AML-193 (cell line): ENCODE measurements around the gene IQSEC1.

Experiments
- DNase-seq, 2 experiments: peaks; one replicate each; lab custom pipeline; 2025; lab: John Stamatoyannopoulos, UW

Gene IQSEC1

DNA sequence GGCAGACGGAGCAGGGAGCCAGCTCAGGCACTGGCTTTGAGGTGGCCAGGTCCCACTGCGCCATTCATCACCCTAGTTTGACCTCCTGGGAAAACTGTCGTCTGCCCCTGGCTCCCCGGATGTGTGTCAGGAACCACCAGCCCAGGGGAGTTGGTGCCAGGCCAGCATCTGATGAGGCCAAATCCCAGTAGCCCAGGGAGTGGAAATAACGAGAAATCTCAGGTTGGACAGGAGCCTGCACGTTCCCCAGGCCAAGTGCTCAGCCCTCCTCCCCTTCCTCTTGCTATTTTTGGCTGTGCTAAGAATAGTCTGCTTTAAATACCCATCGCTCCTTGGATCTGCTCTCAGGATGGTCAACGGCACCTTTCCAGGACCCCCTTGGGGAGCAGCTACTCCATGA lies 138.8 kb downstream of the IQSEC1 start:
- DNase-seq: no peak

DNA sequence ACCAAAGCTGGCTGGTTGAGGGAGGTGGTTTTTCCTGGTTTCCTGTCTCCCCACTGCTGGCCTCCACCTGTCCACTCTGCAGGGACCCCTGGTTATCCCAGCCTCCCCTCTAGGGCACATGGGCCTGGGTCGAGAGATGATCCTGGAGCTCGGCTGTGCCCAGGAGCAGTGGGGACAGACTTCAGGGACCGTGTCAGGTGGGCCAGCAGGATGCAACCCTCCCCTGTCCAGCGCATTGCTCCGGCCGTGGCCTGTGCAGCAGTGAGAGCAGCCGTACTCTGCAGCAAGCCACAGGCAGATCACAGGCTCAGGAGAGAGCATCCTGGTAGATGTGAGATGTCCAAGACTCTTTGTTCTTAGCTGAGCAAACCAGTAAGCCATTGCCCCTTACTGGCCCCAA lies 139.3 kb downstream of the IQSEC1 start:
- no peak for DNase-seq

DNA sequence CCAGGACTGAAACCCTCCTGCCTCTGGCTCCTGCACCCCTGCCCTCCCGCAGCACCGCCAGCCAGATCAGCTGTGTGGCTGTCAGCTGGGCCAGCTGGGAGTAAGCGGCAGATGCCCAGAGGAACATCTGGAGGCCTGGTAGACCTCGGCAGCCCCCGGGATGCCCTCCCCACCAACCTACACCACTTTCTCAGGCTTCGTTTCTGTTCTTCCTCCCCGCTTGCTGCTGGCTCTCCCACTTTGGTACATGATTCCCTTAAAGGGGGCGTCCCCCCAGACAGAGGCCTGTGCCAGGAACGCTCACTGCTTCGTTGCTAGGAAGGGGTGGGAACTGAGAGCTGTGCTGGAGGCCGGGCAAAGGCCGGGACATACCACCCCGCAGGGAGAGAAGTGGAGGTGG lies 140.5 kb downstream of the IQSEC1 start:
- no peak for DNase-seq

DNA sequence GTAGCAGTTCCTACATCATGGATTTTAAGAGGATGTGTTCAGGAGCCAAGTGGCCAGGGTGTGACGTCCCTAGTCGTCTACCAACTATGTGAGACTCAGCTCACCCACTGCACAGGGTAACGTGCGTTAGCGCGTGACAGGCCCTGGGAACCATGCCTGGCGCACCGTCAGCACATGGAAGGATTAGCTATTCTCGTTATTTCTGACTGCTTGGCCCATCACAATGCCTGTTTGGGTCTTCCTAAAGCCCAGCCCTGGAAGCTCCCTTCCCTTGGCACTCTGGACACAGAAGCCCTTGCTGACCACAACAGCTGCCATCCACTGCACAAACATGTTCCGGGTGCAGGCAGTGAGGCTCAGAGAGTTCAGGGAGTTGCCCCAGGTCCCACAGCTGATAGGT lies 140.9 kb downstream of the IQSEC1 start:
- no peak for DNase-seq

DNA sequence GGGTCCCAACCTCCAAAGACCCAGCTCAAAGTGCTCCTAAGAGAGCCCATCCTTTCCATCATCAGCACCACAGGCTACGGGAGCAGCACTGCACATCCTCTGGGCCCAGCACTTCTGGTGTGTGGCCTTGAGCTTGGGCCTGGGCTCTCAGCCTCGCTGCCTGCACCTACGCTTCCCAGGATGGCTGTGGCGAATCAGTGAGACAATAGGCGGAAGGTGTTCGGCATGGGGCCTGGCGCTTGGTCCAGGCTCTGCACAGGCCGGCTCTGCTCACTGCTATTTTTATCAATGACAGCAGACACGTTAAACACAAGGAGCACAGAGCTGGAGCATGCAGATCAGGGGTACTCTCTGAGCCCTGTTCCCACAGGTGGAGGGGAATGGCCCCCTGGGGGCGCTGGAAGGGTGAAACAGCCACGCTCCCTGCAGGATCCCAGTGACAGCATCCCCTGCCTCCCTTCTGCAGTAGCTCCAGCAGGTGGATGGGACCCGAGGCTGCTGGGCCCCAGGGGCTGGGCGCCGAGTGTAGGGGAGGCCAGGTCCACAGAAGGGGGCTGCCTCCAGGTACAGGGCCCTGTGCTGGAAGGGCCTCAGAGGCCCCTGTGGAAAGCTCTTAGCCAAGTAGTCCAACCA lies 141.8 kb downstream of the IQSEC1 start:
- DNase-seq: no peak

DNA sequence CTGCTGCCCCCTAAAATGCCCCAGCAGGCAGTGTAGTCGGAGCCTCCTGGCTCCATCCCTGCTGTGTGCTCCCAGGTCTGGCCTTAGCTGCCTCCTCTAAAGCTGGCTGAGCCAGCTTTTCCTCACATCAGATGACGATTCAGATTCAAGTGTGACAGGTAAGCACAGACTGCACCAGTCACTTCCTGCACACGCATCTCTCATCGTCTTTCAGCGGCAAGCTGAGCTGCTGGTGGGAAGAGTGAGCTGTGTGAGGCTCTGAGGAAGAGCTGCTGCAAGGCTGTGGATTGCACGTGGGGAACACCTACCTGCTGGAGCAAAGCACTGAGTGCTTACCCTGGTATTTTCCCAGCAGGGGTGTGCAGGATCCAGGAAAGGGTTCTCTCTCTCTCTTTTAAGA lies 143.4 kb downstream of the IQSEC1 start:
- no peak for DNase-seq

DNA sequence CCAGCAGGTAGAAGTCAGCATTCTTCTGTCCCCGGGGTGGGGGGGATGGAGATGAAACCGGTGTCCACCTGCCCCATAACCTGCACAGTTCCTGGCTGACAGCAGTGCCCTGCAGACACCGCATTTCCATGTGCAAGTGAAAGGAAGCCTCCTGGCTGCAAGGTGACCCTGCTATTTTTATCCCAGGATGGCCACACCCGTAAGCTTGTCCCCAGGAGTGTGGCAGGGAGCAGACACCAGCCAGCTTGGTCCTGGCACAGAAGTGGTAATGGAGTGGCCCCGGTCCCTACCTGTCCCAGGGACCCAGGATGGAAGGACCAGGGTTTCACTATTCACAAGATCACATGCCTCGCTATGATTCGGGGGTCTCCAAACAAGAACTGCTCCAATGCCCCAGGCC lies 146.6 kb downstream of the IQSEC1 start:
- DNase-seq: no peak

DNA sequence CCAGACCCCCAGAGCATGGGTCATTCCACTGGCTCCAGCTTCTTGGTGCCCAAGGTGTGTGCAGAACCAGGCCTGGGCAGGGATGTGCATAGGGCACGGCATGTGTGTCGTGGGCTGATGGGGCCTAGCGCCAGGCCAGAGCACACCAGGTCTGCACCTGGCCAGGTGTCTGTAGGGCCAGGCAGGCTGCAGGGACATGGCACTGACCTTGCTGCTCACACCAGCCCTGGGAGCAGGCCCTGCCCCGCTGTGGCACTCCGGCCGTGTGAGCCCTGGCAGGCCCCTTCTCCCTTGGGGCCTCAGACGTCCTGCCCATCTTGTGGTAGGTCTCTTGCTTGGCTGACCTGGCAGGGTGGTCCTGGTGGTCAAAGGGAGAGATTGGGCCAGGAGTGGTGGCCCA lies 147.6 kb downstream of the IQSEC1 start:
- DNase-seq: no peak

DNA sequence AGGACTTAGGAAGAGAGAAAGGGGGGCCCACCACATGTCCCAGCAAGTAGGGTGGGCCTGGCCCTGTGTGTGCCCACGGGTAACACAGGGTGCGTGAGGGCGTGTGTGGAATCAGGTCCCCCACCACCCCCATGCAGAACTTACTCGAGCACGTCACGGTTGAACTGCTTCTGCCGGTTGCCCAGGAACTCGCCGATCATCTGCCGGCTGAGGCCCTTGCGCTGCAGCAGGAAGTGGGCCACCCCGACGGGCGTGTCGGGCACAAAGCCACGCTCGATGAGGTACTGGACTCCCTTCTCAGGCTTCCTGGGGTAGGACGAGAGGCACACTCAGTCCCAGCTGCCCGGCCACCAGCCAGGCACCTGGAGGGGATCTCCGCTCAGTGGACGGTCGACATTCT lies 148.8 kb downstream of the IQSEC1 start:
- DNase-seq: no peak

DNA sequence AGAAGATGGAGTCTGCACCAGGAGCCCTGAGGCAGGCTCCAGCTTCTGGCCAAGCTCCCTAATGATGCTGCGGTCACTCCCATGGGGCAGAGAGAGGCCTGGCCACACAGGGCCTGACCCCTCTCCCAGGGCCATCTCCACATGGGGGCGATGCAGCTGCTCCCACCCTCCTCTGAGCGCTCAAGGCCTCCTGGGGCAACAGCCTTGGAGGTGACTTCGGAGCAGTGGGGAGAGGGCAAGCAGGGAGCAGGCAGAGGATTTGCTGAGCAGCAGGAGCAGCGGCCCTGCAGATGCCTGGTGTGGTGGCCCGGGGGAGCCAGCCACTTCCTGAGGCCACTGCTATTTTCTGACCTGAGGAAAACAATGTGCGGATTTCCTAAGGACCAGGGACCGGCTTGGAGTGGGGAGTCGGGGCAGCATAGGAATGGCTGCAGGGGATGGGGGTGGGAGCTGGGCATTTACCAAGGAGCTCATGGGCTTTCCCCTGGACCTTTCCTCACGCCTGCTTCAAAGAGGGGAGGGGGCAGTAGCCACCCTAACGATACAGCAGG lies 150.3 kb downstream of the IQSEC1 start:
- no peak for DNase-seq

DNA sequence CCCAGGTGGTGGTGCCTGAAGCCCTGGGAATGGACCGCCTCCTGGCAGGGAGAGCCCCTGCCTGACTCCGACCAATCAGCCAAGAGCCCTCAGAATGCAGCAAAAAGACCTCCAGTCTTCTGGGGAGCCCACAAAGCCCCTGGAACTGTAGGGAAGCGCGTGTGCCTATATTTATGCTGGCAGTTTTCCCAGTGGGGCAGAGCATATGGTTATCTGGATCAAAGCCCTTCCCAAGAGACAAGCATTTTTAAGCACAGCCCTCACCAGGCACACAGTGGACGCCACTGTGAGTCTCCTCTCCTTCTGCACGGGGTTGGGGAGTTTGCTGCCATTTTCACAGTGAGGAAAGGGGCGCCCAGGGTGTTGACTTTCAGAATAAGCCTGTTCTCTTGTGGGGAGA lies 150.9 kb downstream of the IQSEC1 start:
- no peak for DNase-seq

DNA sequence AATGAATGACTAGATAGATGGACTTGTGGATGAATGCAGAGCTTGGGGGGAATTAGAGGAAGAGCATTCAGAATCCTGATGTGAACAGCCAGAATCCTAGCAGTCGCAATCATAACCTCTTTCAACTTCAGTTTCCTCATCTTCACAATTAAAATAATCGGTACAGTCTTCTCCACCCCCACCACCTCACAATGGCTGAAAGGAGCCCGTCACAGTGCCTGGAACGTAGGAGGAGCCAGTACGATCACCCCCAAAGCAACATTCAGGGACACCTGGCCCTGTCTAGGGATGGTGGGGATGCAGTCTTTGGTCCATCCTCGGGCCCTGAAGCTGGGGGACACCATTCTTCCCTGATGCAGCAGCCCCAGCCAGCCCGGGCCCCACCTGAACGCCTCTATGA lies 151.5 kb downstream of the IQSEC1 start:
- DNase-seq: no peak

DNA sequence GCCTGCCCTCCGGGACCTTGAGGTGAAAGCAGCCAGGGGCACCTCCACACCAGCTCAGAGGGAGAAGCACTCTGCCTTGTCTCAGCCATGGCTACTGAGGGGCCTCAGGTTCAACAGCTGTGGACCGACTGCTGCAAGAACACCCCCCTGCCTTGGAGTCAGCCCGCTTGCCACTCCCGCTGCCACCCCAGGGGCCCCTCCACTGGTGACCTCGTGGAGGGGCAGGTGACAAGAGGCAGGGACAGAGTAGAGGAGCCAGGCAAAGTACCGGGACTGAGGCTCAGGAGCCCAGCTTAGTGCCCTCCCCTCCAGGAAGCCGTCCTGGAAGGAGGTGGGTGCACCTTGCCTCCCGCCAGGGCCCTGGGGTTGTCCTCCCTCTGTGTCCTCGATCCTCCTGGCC lies 152.3 kb downstream of the IQSEC1 start:
- DNase-seq: no peak

DNA sequence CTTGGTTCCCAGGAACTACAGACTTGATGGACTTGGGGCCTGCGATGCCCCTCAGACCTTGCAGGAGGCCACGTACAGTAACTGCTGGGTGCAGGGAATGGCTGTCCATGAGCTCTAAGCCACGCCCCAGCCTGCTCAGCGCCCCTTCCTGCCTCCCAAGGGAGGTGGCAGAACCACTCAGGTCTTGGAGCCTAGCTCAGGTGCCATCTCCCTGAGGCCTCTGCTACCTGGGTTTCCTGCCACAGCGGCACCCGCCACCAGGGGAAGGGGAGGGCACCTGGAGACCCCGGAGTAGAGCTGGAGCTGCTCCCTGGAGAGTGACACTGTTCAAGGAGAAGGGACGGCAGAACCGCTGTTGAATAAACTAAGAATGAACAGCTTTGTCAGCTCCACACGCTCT lies 154.0 kb downstream of the IQSEC1 start:
- no peak for DNase-seq

DNA sequence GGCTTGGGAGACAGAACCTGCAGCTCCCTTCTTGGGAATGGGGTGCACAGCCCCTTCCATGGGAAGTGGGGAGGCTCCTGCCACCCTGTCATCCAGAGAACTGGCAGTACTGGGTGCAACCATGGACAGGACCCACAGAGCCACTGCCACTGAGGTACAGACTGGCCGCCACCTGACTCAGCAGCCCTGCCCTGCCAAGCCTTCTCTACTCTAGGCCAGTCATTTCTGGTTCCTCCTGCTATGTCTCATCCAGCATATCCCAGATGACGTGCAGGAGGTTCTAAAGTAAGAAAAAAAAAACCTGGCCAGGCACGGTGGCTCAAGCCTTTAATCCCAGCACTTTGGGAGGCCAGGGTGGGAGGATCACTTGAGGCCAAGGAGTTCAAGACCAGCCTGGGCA lies 155.0 kb downstream of the IQSEC1 start:
- no peak for DNase-seq

DNA sequence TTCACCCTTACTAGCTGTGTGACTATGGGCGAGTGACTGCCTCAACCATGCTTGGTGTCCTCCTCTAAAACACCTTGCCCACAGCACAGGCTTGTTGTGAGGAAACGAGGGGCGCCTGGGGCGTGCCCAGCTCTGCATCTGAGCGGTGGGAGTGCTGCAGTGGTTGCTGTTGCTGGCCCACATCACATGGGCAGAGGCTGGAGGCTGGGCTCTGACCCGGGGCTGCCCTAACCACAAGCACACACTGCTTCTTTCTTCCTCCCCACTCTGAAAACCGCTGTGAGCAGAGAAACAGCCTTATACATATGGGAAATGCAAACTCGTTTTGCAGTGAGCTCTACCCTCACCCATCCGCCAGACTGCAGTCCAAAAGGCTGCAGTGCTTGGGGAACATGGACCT lies 157.1 kb downstream of the IQSEC1 start:
- no peak for DNase-seq

DNA sequence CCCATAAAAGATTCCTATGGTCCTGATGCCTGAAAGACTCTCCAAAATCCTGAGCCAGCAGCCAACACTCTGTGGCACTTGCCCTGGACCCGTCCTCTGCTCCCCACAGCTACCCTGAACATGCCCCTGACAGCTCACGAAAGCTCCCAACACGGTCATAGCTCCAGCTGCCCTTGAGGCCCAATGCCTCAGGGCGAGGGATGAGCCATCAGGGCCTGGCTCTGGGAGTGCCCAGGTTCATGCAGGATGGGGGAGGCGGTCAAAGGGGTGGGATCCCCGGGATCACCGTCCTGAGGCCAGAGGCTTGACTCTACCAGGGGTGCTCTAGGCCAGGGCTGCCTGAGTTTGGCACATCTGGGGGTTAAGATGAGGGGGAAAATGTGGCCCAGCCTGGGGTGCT lies 159.1 kb downstream of the IQSEC1 start:
- DNase-seq: no peak

DNA sequence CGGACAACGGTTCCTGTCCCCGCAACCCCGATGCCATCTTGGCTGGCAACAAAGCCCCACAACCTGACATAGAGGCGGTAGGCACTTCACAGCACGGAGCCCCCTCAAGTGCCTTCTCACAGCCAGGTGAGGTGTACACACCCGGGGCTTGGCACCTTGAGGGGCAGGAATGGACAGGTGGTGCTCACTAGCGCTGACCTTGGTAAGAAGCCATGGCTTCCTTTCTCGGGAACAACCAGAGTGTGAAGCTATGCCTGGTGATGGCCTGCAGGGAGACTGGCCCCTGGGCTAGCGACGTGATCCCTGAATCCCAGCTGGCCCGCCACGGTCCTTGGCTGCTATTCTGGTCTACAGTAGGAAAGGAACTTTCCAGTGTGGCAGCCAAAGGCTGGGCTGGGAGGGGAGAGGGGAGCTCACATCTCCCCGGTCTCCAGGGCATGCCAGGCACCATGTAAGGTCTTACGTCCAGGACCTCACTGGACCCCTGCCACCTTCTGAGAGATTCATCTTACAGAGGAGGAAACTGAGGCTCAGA lies 161.3 kb downstream of the IQSEC1 start:
- DNase-seq: no peak

DNA sequence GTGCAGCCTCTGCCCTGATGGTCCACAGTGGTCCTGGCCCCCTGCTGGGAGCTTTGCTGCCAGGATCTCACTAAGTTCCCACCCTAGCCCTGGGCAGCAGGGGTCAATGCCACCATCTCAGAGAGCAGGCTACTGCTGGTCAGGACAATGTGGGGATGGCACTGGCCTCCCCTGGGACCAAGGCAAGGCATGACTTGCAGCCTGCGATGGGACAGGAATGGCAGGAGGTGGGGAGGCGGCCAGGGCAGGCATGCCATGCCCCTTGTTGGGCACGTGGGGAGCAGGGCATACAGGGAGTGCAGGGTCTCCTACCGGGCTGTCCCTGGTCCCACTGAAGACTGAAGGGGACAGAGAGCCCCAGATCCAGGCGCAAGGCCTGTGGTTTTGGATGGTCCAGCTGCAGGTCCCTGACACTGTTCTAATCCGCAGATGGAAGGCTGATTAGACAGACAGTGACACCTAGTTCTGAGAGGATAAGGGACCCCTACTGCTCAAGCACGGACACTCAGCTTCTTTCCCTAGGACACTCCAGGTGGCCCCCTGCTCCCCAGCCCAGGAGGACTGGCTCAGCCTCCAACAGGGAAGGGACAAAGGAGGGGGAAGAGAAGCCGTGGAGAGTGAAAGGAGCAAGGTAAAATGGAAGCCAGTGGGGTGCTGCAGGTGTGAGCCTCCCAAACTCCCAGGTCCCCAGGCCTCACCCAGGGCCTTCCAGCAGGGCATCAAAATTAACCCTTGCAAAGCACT lies 162.7 kb downstream of the IQSEC1 start:
- DNase-seq: no peak

DNA sequence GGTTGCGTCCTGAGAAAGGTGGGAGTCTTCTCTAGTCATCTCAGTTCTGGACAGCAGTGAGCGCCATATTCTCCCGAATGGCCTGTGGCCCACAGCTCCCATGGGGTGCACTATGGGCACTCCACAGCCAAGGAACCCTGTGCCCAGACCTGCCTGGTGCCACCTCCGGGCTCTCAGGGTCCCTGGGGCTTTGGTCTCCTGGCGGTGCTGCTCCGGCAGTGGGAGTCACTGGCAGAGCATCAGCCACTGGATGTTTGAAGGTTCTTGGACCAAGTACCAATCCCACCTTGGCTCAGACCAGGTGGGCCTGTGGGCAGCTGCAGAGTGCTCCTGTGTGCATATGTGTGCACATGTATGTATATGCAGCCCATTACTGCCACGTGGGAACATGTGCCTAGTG lies 163.5 kb downstream of the IQSEC1 start:
- DNase-seq: no peak

DNA sequence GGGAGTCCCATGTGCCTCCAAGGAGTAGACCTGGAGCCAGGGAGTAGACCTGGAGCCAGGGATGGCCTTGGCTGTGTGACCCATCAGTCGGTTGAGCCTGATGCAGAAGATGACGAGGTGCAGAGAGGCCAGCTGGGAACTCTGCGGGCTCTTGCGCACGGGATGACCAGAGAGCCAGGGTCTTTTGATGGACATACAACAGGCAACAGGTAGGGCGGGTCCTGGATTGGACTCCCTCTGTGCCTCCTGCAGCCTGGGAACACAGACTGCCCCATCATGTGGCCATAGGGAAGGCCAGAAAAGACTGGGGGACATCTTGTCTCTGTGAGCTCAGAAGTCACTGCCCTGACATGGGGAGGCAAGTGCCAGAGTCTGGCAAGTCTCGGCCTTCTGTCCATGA lies 164.4 kb downstream of the IQSEC1 start:
- no peak for DNase-seq

DNA sequence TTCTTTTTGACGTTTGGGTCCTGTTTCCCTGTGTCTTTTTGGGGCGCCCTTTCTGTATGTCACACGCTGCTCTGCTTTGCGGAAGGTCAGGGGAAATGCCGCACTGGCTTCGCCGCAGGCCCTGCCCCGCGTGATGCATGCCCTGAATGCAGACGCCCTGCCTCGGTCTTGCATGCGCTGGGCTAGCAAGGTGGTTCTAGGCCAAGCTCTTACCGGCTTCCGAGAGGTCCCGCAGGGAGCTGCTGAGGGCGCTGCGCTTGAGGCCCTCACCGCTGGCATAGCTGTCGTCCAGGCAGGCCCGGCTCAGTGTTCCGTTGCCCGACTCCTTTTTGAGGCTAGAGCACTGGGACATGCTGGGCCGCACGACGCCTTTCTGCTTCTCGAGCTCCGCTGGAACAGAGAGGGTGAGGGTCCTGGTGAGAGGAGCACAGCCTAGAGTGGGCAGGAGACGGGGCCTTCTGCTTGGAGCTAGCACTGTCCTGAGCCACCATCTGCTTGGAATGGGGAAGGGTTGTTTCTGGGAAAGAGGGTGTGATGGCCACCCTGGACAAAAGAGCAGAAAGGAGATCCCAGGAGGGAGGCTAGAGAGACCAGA lies 165.0 kb downstream of the IQSEC1 start:
- no peak for DNase-seq

DNA sequence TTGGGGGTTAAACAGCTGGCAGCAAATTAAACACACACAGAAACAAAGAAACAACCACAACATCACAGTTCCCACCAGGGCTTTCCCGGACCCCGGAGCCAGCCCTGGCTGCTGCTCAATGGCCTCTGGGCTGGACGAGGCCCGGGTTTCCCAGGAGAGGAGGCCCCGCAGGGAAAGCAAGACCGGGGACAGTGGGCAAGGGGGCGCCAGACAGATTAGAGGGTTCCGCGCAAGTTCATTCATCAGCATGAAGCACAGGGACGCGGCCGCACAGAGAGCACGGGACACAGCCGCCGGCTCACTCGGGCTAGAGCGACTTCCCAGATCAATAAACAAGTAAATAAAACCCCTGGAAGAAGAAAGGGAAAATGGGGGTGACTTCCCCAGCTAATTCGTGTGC lies 165.5 kb downstream of the IQSEC1 start:
- no peak for DNase-seq
